GOT3 (cell line): ENCODE measurements around the gene GPR39.

ENCODE experiments used
- DNase-seq: peaks from one replicate; lab custom pipeline; 2025; ENCODE audit warnings: mixed read lengths; lab: John Stamatoyannopoulos, UW

Gene GPR39

DNA sequence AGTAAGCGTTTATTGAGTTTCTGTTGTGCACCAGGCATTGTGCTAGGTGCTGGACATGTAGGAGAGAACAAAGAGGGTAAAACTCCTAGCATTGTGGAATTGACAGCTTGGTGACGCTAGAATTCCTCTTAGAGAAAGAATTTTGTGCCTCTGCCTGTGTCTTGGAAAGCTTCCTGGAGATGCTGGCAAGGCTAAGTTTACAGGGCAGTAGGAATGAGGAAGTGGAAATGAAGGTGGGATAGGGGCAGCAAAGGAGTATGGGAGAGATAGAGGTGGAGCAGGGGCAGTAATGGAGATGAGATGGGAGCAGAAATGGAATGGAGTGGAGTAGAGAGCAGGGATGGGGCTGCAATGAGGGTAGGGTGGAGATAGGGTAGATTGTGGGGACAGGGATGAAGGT is 29.8 kb downstream of the GPR39 start:
- no peak for DNase-seq

GRCh38 chr2:132448331-132448730 is 31.7 kb downstream of the GPR39 start:
- no peak for DNase-seq

- DNase-seq = no peak
These were observed 32.2 kb downstream of the GPR39 start for GRCh38 chr2:132448771-132449170.

DNA sequence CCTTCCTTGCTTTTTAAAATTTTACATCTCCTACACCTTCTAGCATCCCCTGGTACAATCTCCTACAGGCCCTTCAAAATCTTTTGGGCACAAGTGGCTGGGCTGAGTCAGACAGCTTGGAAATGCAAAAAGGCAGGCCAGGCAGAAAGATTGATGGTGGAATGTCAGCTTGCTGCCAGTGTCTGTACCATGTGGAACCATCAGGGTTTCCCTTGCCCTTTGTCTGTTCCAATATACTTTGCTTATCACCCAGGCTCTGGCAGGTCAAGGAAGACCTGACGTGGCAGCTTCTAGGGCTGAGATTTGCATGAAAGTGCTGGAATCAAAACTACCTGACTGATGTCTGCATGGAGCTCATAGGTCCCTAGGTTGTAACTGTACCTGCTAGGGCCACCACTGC is 33.3 kb downstream of the GPR39 start:
- DNase-seq = no peak

DNA sequence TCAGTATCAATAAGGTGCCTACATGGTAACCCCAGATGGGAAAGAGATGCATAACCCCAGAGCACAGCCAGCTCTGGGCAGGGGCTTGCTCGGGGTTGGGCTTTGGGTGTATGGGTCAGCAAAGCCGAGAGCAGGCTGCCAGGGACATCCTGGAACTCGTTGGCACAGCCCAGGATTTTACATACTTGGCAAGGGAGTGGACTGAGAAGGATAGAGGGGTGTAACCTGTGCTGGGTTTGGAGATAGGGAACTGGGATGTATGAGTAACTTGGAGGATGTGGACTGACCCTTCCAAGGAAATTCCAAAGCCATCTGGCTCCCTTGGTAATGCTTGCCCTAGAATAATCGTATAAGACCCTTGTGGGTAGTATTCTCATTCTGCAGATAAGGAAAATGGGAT is 44.2 kb downstream of the GPR39 start:
- no peak for DNase-seq

DNA sequence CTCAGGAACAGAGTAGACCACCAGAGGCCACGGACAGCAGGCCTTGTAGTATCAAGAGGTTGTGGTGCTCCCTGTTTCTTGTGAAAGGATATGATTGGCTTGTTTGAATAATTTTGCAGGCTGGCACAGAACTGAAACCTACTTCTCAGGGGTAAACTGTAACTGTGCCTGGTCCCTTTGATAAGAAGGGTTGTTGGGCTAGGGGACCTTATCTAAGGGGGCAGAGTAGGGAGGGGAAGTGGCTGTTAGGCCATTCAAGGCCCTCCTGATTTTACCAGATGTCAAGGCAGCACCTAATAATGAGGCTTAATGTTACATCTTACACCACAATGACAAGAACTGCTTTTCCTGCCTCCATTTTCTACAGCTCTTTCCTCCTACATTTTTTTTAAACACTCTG is 45.6 kb downstream of the GPR39 start:
- no peak for DNase-seq

DNA sequence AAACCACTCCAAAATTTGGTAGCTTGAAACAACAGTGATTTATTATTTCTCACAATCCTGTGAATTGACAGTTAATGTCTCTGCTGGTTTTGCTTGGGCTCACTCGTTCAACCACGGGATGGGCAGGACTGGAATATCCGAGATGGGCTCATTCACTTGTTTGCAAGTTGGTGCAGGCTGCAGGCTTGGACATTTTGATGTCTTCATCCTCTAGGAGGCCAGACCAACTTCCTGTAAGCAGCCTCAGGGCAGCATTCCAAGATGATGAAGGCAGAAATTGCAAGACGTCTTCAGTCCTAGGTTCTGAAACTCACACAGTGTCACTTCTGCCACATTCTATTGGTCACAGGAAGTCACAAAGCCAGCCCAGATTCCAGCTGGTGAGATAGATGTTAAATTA is 47.1 kb downstream of the GPR39 start:
- no peak for DNase-seq

GRCh38 chr2:132465917-132466316 is 49.3 kb downstream of the GPR39 start:
- DNase-seq = no peak

DNA sequence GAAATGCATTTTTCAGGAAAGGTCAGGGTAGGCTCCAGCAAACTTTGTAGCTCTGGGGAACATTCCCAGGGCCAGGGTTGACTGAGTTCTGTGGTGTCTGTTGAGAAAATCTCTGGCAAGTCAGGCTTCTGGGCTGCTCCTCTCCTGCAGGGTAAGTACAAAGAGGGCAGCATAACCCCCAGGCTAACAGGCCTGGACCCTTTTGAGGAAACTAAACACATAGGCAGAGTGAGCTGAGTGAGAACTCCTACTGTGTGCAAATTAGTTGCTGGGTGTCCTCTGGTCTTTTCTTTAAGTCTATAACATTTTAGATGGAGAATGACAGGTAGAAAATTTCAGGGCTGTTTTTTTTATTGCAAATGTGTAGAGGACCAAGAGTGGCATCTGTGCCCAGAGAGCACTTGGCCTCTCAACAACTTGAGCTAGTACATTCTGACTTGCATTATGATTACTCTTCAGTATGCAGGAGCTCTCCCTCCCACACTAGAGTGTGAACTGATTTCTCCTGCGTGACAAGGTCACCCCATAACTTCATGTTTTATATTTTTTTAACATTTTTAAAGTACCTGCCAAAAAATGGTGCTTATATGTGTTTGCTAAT is 49.9 kb downstream of the GPR39 start:
- DNase-seq = no peak

GRCh38 chr2:132468821-132469675 is 52.4 kb downstream of the GPR39 start:
- no peak for DNase-seq

DNA sequence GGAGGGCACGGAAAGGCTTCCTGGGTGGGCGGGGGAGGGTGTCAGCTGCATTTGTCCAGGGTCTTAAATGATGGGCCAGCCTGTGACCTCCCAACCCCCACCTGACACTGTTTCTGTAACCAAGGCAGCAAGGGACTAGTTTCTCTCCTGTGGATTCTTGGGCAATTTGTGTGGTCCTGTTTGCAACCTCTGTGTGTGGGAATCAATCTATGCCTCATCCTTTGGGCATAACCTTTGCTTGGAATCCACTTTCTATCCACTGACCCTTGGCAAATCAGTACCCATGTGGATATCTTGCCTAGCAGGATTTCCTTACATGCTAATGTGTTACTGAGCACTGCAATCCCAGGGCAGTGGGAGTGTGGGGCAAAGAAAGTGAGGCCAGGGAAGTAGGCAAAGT is 54.1 kb downstream of the GPR39 start:
- DNase-seq = no peak

GRCh38 chr2:132473174-132473883 is 56.7 kb downstream of the GPR39 start:
- DNase-seq = no peak

DNA sequence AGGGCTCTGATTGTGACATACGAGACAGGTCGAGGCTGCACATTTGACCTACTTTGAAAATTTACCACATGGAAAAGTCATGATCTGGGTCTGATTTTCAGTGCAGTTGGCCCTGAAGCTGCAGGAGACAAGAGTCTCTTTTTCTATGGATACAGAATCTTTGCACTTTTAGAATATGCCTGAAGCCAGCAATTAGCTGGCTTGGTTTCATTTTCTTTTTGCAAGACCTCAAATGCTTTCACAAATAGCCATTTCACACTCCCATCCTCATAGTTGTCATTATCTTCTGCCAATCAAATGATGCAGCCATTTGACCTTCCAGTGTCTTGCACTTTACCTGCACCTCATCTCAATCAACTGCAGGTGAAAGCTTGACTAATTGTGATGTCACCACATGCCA is 59.0 kb downstream of the GPR39 start:
- DNase-seq = no peak

DNA sequence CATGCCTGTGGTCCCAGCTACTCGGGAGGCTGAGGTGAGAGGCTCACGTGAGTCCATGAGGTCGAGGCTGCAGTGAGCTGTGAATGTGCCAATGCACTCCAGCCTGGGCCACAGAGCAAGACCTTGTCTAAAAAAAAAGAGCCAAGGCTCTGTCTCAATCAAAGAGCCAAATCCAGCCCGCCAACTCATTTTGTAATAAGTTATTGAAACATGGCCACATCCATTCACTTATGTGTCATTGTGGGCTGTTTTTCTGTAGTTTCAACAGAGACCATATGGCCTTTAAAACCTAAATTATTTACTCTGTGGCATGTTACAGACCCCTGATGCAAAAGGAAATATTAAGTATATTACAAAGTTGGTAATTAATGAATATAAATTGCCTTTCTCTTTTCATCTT is 60.8 kb downstream of the GPR39 start:
- DNase-seq = no peak

DNA sequence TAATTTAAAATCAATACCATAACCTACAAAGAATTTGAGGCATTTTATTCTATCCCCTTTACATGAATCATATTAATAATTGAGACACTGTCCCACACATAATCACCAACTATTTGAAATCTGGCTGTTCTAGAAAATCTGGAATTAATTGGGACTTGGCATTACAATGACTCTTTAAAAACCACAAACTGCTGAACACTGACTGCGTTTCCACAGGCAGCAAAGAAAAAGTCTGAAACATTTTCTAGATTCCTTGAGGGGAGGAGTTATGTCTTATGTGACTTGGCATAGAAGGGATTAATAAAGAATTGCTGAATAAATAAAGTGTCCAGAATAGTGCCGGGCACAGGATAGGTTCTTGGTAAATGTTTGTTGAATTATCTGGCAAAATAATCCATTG is 61.4 kb downstream of the GPR39 start:
- no peak for DNase-seq

DNA sequence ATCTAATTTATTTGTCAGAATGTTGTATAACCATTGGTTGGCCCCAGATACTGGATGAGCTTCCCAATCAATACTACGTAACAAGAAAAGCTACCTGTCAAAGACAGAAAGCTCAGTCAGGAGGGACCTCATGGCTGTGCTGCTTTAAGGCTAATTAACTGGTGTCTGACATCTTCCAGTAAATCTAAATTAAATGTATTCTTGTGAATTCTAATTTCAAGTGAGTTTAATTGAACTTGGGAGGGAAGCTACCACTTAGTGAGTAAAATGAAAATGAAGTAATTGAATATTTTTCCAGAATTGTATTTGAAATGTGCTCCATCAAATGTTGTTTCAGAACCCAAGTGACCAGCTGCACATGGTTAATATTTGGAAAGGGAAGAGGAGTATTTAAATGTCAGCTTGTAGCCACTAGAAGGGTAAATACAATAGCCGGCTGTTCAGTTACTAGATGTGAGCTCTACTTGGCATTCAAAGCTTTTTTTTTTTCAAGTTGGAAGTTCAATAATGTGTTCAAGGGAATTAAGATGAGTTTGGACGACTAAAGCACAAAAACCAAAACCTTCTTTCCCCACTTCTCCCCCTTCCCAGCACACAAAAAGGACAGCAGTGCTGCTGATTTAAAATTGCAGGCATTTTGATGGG is 62.0 kb downstream of the GPR39 start:
- no peak for DNase-seq

- DNase-seq = no peak
These were observed 62.5 kb downstream of the GPR39 start for GRCh38 chr2:132479155-132479554.

GRCh38 chr2:132482821-132483220 is 66.2 kb downstream of the GPR39 start:
- DNase-seq = no peak

GRCh38 chr2:132484144-132484543 is 67.5 kb downstream of the GPR39 start:
- no peak for DNase-seq

GRCh38 chr2:132488491-132488890 is 71.9 kb downstream of the GPR39 start:
- DNase-seq = no peak

DNA sequence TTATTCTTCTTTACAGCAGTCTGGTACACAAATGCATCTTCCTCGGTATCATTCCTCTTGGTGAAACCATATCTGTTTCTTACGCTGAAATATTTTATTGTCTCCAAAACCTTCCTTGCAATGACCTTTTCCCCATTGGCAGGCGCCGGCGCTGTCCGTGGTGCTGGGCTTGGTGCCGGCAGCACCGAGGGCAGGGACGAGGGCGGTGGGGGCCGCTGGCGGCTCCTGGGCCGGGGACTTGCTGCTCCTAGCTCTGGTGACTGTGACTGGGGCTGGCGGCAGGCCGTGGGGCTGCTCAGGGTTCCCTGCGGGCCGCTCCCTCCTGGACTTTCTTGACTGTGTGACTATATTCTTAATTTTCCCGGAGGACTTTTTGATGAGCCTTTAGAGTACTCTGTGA is 72.5 kb downstream of the GPR39 start:
- no peak for DNase-seq

DNA sequence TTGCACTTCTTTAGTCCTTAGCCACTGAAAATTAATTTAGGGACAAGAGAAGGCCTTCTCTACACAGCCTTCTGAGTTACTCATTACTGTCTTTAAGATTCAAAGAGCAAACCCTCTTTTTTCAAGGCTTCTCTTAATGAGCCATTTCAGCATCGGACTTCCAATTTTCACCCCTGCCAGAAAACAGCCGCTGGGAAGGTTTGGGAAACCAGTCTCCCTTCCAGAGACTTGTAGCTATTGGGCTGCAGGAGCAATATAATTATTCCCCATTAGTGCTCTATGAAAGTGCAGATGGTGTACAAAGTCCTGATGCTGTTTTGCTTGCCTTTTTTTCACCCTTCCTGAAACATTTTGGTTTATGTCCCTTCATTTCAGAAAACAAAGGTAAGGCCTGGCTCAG is 79.3 kb downstream of the GPR39 start:
- DNase-seq = no peak

DNA sequence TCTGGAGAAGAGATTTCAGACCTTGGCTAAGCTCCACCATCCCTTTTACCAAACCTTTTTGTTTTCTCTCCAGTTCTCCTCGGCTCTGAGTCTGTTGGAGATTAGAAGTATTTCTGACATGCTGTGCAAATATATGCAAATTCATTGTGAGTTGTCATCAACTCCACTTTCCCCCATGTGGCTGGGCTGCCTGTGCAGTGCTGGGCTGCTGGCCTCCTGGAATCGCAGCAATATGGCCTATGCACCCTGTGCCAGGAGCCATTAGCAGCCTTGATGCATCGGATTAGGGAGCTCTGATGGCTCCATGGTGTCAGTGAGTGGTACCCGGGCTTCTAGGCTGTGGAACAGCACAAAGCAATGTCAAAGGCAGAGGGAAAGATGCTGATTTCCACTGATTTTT is 80.0 kb downstream of the GPR39 start:
- DNase-seq = no peak
